Measurements from ENCODE around the gene KCNJ16.

Gene KCNJ16

GRCh38 chr17:70089513-70090148 lies 14.6 kb downstream of the KCNJ16 start:
- TF ChIP-seq RAD21 (IDR thresholded peaks at IDR 0.05; ENCODE audit: low read depth) (no peak), EP300 (IDR thresholded peaks at IDR 0.05; ENCODE audit: borderline replicate concordance) (no peak), EGR1 (IDR thresholded peaks at IDR 0.05) (no peak), TEAD4 (IDR thresholded peaks at IDR 0.05) (no peak), ZBTB7A (IDR thresholded peaks at IDR 0.05; ENCODE audit: low read depth) (no peak), NFIC (IDR thresholded peaks at IDR 0.05) (no peak), CEBPB (IDR thresholded peaks at IDR 0.05) (no peak), USF1 (IDR thresholded peaks at IDR 0.05) (no peak), MAX (IDR thresholded peaks at IDR 0.05) (no peak), YY1 (IDR thresholded peaks at IDR 0.05; ENCODE audit: low read depth) (no peak), REST (IDR thresholded peaks at IDR 0.05; ENCODE audit: low read depth) (no peak), CREB1 (IDR thresholded peaks at IDR 0.05; ENCODE audit: low read depth) (no peak), TAF1 (IDR thresholded peaks at IDR 0.05; ENCODE audit: low read depth) (no peak), TCF12 (IDR thresholded peaks at IDR 0.05; ENCODE audit: low read depth) (no peak), FOXM1 (IDR thresholded peaks at IDR 0.05; ENCODE audit: borderline replicate concordance, low read depth) (no peak)

GRCh38 chr17:70091005-70091568 lies 16.1 kb downstream of the KCNJ16 start:
- TF ChIP-seq CREB1 (IDR thresholded peaks at IDR 0.05; ENCODE audit: low read depth) (no peak), RAD21 (IDR thresholded peaks at IDR 0.05; ENCODE audit: low read depth) (no peak), FOXM1 (IDR thresholded peaks at IDR 0.05; ENCODE audit: borderline replicate concordance, low read depth) (no peak), TCF12 (IDR thresholded peaks at IDR 0.05; ENCODE audit: low read depth) (no peak), EGR1 (IDR thresholded peaks at IDR 0.05) (no peak), TEAD4 (IDR thresholded peaks at IDR 0.05) (no peak)

GRCh38 chr17:70091696-70092095 lies 16.7 kb downstream of the KCNJ16 start:
- no peak for TF ChIP-seq RAD21 (IDR thresholded peaks at IDR 0.05; ENCODE audit: low read depth)
- TF ChIP-seq CEBPB (IDR thresholded peaks at IDR 0.05), result no peak
- TF ChIP-seq FOXM1 (IDR thresholded peaks at IDR 0.05; ENCODE audit: borderline replicate concordance, low read depth), result no peak
- TF ChIP-seq USF1 (IDR thresholded peaks at IDR 0.05), result no peak
- no peak for TF ChIP-seq TCF12 (IDR thresholded peaks at IDR 0.05; ENCODE audit: low read depth)
- TF ChIP-seq YY1 (IDR thresholded peaks at IDR 0.05; ENCODE audit: low read depth), result no peak

GRCh38 chr17:70093163-70093562 lies 18.1 kb downstream of the KCNJ16 start:
- TF ChIP-seq MAX (IDR thresholded peaks at IDR 0.05) (no peak), TAF1 (IDR thresholded peaks at IDR 0.05; ENCODE audit: low read depth) (no peak), TCF12 (IDR thresholded peaks at IDR 0.05; ENCODE audit: low read depth) (no peak), YY1 (IDR thresholded peaks at IDR 0.05; ENCODE audit: low read depth) (no peak), TEAD4 (IDR thresholded peaks at IDR 0.05) (no peak), CEBPB (IDR thresholded peaks at IDR 0.05) (no peak), USF1 (IDR thresholded peaks at IDR 0.05) (no peak), NFIC (IDR thresholded peaks at IDR 0.05) (no peak), FOXM1 (IDR thresholded peaks at IDR 0.05; ENCODE audit: borderline replicate concordance, low read depth) (no peak), EGR1 (IDR thresholded peaks at IDR 0.05) (no peak), CREB1 (IDR thresholded peaks at IDR 0.05; ENCODE audit: low read depth) (no peak), ZBTB7A (IDR thresholded peaks at IDR 0.05; ENCODE audit: low read depth) (no peak)

- TF ChIP-seq TCF12 (IDR thresholded peaks at IDR 0.05; ENCODE audit: low read depth) (no peak), USF1 (IDR thresholded peaks at IDR 0.05) (no peak), MAX (IDR thresholded peaks at IDR 0.05) (no peak), EGR1 (IDR thresholded peaks at IDR 0.05) (no peak), EP300 (IDR thresholded peaks at IDR 0.05; ENCODE audit: borderline replicate concordance) (no peak), CREB1 (IDR thresholded peaks at IDR 0.05; ENCODE audit: low read depth) (no peak), NFIC (IDR thresholded peaks at IDR 0.05) (no peak), YY1 (IDR thresholded peaks at IDR 0.05; ENCODE audit: low read depth) (no peak), RAD21 (IDR thresholded peaks at IDR 0.05; ENCODE audit: low read depth) (no peak)
These were observed 20.4 kb downstream of the KCNJ16 start for GRCh38 chr17:70095455-70095854.

GRCh38 chr17:70096861-70097260 lies 21.8 kb downstream of the KCNJ16 start:
- no peak for TF ChIP-seq FOXM1 (IDR thresholded peaks at IDR 0.05; ENCODE audit: borderline replicate concordance, low read depth)
- no peak for TF ChIP-seq TEAD4 (IDR thresholded peaks at IDR 0.05)
- no peak for TF ChIP-seq CEBPB (IDR thresholded peaks at IDR 0.05)
- no peak for TF ChIP-seq EGR1 (IDR thresholded peaks at IDR 0.05)
- no peak for TF ChIP-seq REST (IDR thresholded peaks at IDR 0.05; ENCODE audit: low read depth)
